Right lung (tissue), 5 donors: Measurements from ENCODE around the gene NFILZ. TPM values are rescaled to one million over a fixed set of nuclear protein-coding genes. Genes with fewer than 3 reads are reported as not detected.

ENCODE experiments used
- DNase-seq, 2 donors: peaks; one replicate each; pipeline ENCODE4 v3.0.0-alpha.2; 2013
- polyA plus RNA-seq, 5 donors: library from polyadenylated mRNA; unstranded; fragments of 120-200 nt; gene quantifications; one replicate each; pipeline versions ENCODE4 v1.2.1 to v1.2.3, GENCODE V29; 2013; ENCODE audit warnings: inconsistent platforms in 1 of 5, low replicate concordance in 1 of 5; ENCODE audit not compliant: insufficient read length in 5 of 5, insufficient read depth in 1 of 5

NFILZ gene
- polyA plus RNA-seq, 5 donors = not detected

DNA sequence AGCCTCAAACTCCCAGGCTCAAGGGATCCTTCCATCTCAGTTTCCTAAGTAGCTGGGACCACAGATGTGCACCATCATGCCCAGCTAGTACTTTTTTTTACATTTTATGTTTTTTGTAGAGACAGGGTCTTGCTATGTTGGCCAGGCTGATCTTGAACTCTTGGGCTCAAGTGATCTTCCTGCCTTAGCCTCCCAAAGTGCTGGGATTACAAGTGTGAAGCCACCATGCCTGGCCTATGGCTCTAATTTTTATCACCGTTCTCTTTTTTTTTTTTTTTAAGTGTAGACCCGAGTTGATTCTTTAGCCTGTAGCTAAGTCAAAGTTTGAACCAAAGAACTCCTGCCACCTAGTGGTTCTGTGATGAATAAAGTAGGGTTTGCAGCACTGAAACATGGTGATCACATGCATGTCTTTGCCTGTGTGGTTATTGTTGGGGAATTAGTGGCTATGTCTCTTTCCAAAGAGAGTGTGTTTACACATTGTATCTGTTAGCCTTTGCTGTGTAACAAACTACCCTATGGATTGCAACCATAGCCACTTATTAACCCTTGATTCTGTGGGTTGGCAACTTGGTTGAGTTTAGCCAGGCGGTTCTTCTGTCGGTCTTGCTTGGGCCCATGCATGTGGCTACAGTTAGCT is 11.6 kb downstream of the NFILZ start:
- DNase-seq = peak; percentile 8 to 23

- DNase-seq = no peak
These were observed 12.1 kb downstream of the NFILZ start for GRCh38 chr19:8642561-8642960.

GRCh38 chr19:8643860-8644653 is 13.6 kb downstream of the NFILZ start:
- no peak for DNase-seq

- DNase-seq = no peak
These were observed 17.8 kb downstream of the NFILZ start for GRCh38 chr19:8648240-8648639.

- peak; percentile 27 to 31 for DNase-seq
These were observed 24.3 kb downstream of the NFILZ start for GRCh38 chr19:8654591-8655339.

- no peak for DNase-seq
These were observed 24.9 kb downstream of the NFILZ start for GRCh38 chr19:8655340-8655709.

DNA sequence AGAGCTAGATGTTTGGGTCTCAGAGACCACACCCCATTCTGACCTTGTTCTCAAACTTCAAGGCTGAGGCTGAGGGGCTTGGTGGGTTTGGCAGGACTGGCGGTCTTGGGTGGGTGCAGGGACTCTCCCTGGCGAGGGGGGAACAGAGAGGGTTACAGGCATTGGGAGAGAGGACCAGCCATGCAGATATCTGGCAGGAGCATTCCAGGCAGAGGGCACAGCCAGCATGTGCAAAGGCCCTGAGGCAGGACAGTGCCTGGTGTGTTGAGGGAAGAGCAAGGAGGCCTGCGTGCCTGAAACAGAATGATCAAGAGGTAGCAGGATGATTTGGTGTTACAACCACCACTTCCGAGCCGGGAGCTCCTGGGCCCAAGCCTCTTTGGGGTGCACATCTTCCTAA is 27.4 kb downstream of the NFILZ start:
- DNase-seq = no peak

DNA sequence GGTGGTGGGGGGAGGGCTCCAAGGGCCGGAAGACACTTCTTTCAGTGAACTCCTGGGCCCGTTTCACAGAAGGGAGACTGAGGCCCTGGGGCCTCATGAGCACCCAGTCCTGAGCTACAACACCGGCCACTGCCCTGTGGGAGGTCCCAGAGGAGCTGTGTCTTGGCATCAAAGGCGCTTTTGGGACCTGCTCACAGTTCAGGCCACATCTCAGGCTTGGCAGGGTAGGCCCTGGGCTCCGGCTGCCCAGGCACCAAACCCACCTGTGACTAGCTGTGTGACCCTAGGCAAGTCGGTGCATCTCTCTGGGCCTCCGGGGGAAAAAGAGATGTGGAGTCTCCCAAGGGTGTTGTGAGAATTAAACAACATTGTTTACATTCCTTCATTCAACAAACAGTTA is 29.5 kb downstream of the NFILZ start:
- no peak for DNase-seq

DNA sequence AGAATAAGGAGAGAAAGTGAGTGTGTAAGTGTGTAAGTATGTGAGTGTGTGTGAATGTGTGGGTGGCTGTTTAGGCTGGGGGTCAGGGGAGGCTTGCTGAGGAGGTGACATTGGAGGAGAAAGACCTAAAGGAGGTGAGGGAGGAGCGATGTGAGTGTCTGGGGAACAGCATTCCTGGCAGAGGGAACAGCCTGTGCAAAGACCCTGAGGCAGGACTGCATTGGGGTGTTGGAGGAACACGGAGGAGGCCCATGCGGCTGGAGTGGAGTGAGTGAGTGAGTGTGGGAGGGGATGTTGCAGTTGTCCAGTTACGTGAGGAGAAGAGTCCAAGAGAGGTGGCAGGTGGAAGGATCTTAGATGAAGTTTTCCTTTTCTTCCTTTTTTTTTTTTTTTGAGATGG is 31.8 kb downstream of the NFILZ start:
- no peak for DNase-seq

DNA sequence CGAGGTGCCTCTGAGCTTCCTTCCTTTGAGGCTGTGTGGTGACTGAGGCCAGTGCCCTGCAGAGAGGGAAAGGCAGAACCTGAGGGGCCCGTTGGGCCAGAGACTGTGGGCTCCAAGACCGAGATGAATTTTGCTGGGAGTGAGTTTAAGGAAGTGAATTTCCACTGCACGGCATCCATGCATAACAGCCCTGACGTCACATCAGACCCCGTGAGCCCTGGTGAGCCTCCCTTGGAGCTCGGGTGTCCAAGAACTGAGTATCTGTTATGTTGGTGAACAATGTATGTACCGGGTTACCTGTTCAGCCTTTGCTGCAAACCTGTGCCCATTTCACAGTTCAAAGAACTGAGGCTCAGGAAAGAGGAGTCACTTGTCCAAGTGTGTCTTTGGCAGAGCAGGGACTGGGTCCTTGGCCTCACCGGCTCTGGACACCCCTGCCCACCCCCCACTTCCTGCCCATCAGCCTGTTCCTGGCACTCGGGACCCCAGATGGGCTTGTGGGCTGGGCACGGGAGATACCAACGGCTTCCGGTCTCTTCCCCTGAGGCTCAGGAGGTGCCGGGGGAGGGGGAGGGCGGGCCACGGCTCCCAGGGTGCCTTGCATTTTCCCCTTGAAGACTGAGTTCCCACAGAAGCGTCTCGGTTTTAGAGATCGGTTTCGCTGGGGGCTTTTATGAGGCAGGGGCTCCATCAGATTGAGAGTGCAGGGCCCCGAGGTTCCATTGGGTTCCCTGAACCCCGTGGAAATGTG is 33.7 kb downstream of the NFILZ start:
- DNase-seq = no peak

GRCh38 chr19:8664671-8665057 is 34.2 kb downstream of the NFILZ start:
- no peak for DNase-seq

- DNase-seq = no peak
These were observed 35.2 kb downstream of the NFILZ start for GRCh38 chr19:8665468-8666213.

DNA sequence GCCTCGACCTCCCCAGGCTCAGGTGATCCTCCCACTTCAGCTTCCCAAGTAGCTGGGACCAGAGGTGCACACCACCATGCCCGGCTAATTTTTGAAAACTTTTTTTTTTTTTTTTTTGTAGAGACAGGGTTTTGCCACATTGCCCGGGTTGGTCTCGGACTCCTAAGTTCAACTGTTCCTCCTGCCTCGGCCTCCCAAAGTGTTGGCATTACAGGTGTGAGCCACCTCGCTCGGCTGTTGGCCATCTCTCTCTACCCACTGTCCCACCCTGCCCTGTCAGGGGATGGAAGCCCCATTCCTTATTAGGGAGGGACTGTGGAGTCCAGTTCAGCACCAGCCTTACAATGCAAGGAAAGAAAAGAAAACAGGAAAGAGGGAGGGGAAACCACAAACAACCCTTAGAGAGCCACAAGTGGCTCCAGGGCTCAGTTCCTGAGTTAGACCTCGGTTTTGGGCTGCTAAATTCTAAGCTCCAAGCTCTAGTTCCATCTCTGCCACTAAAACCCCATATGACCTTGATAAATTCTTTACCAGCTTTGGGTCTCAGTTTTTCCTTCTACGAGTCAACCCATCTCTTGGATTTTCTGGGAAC is 36.5 kb downstream of the NFILZ start:
- no peak for DNase-seq

DNA sequence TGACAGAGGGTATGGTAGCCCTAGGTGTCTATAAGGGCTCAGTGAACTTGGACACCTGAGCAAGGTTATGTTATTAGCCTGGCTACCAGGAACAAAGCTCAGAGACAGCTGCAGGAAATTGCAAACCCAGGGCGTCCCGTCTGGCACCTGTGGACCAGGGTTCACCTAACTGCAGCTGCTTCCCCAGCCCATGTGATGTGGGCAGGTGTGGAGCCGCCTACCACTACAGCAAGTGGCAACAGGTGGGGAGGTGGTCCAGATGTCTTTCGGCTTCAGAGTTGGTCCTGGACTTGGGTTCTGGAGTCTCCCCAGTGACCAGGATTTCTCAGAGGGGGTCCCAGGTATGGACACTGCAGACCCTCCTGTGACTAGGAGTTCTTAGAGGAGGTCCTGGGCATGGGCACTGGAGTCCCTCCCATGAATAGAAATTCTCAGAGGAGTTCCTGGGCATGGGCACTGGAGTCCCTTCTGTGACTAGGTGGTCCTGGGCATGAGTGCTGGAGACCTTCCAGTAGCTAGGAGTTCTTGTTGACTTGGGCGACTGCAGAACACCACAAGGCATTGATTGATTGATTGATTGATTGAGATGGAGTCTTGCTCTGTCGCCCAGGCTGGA is 43.0 kb downstream of the NFILZ start:
- no peak for DNase-seq

GRCh38 chr19:8675066-8675465 is 44.6 kb downstream of the NFILZ start:
- DNase-seq = no peak

- no peak for DNase-seq
These were observed 47.9 kb downstream of the NFILZ start for GRCh38 chr19:8678244-8678807.
